Measurements from ENCODE around the gene GALNS. TPM values are rescaled to one million over a fixed set of nuclear protein-coding genes. Genes with fewer than 3 reads are reported as not detected.
A peak's percentile ranks its signal among the peaks of the same experiment; 100 is the strongest.

The GALNS gene
- total and polyA plus RNA-seq, 2 of the 8 experiments (the other 6 are each of a cell fraction or from before 2014, with no cell fraction given) = 8.9 to 17.8 TPM

DNA sequence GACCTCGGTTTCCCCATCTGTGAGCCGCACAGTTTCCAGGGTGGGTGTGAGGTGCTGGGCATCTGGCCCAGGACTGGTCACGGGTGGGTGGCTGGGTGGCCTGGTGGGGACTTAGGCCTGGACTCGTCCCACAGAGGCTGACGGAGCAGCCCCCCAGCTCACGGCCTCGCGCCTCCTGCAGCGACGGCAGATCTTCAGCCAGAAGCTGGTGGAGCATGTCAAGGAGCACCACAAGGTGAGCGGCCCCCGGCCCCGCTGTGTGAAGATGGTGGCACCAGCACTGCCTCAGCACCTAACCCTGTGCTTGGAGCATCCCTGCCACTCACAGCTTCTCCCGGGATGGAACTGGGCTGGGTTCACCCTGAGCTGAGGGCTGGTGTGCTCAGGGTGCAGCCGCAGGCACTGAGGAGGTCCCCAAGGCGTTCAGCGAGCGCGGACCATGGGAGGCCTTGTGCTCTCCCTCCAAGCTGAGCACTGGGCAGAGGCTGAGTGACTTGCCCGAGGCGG lies 50.8 kb downstream of the GALNS start:
- no peaks in the 10 kb centered on the region for H3K27me3 ChIP-seq (replicated peaks in 1 of 4; ENCODE audit: control insufficient read depth in 3 of 4, extremely low read depth in 1 of 4, insufficient read depth in 3 of 4, low read length in 3 of 4)
- H3K9me3 ChIP-seq (ENCODE audit: insufficient read depth in 2 of 2, low read depth in 1 of 2, low read length in 1 of 2) = no peaks in the 10 kb centered on the region
- peak overlapping the region; percentile 42 for H4K8ac ChIP-seq (ENCODE audit: extremely low read depth, insufficient read depth, low read length)
- peaks cover 15% of the 10 kb centered on the region for H3K79me1 ChIP-seq (ENCODE audit: low read depth, low read length)
- no peak overlapping the region for H2AFZ ChIP-seq (ENCODE audit: low read length)
- H3K56ac ChIP-seq (replicated peaks; ENCODE audit: insufficient read length, low read depth, low read length) = no peak overlapping the region
- 98% methylated on average over 18 of the region's 21 CpGs; no CpG with 5 or more reads in 1 of the 2 experiments for WGBS, 2 experiments (ENCODE audit: extremely low coverage in 1 of 2, insufficient coverage in 1 of 2, insufficient read length in 1 of 2, insufficient replicate concordance in 2 of 2, low coverage in 1 of 2, low lambda C conversion rate in 2 of 2, missing lambda C conversion rate in 1 of 2)
- H2BK20ac ChIP-seq (ENCODE audit: low read length) = no peak overlapping the region
- H2BK15ac ChIP-seq (ENCODE audit: low read length) = no peak overlapping the region
- H3K4me3 ChIP-seq (ENCODE audit: extremely low read depth in 1 of 4, insufficient read depth in 2 of 4, low read depth in 3 of 4, low read length in 4 of 4) = no peak overlapping the region
- H3K27ac ChIP-seq (ENCODE audit: low read depth, low read length) = no peak overlapping the region
- no peak overlapping the region for H3K18ac ChIP-seq (ENCODE audit: extremely low read depth, low read length)
- no peak overlapping the region; the same call in 1 of the 2 replicates for H2BK5ac ChIP-seq (ENCODE audit: low read depth, low read length)
- H3K4me2 ChIP-seq (ENCODE audit: insufficient read depth in 1 of 2, low read depth in 2 of 2, low read length in 2 of 2) = no peak overlapping the region; a peak in 1 of 4 replicates
- H2BK12ac ChIP-seq (ENCODE audit: low read depth, low read length) = no peak overlapping the region
- H3K9ac ChIP-seq (replicated peaks in 1 of 4; ENCODE audit: extremely low read depth in 1 of 4, low read depth in 3 of 4, low read length in 3 of 4) = no peak overlapping the region
- H4K5ac ChIP-seq (ENCODE audit: insufficient read length, low read depth, low read length) = no peak overlapping the region
- no peak overlapping the region for H3K23ac ChIP-seq (ENCODE audit: insufficient read length)
- 0 out of 2 replicates have a peak, but pooled peaks have one; percentile 37 for TF ChIP-seq POLR2AphosphoS5 (IDR thresholded peaks at IDR 0.05; ENCODE audit: low read depth, low read length)
- TF ChIP-seq, protein P1, sequence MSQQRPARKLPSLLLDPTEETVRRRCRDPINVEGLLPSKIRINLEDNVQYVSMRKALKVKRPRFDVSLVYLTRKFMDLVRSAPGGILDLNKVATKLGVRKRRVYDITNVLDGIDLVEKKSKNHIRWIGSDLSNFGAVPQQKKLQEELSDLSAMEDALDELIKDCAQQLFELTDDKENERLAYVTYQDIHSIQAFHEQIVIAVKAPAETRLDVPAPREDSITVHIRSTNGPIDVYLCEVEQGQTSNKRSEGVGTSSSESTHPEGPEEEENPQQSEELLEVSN (IDR thresholded peaks at IDR 0.05) = no peak
- no peak overlapping the region for H3K4ac ChIP-seq (replicated peaks; ENCODE audit: insufficient read length, low read depth, low read length)
- CTCF ChIA-PET (ENCODE audit: partially characterized antibody) = interaction anchor here (0.9 to 2.3 kb wide), 4 partner anchors 9 to 69 kb away, joined by 3 to 8 read pairs (median 4); no protein-coding TSS in a partner anchor
- no peak overlapping the region for H2BK120ac ChIP-seq (replicated peaks; ENCODE audit: low read depth, low read length)
- H3K36me3 ChIP-seq (ENCODE audit: control insufficient read depth in 2 of 4, insufficient read depth in 4 of 4, low read length in 3 of 4) = peaks cover 36 to 63% (median 47%) of the 10 kb centered on the region in 4 experiments
- no peak for FAIRE-seq
- peaks cover 0 to 19% (median 13%) of the 10 kb centered on the region in 4 experiments; a peak in 5 of 7 replicates for H3K4me1 ChIP-seq (replicated peaks in 1 of 4; ENCODE audit: control insufficient read depth in 3 of 4, insufficient read depth in 4 of 4, low read length in 3 of 4)
- H3K23me2 ChIP-seq (ENCODE audit: low read depth, low read length) = peaks cover 13% of the 10 kb centered on the region
- H4K91ac ChIP-seq (replicated peaks; ENCODE audit: insufficient read length, low read length) = no peak overlapping the region
- H3K79me2 ChIP-seq (ENCODE audit: control insufficient read depth in 1 of 2, insufficient read depth in 2 of 2, low read length in 2 of 2) = peaks cover 0 to 28% of the 10 kb centered on the region in 2 experiments; a peak in 2 of 4 replicates
- POLR2A ChIA-PET (ENCODE audit: partially characterized antibody) = interaction anchor here (1.0 to 8.1 kb wide), 17 partner anchors 13 to 358 kb away, joined by 3 to 77 read pairs (median 5); partner anchors contain the start of gene PABPN1L
- no peak overlapping the region for H2AK5ac ChIP-seq (ENCODE audit: low read depth, low read length)
- peaks cover 33 to 48% of the 10 kb centered on the region in 2 experiments for H4K20me1 ChIP-seq (replicated peaks in 1 of 2; ENCODE audit: control insufficient read depth in 1 of 2, insufficient read depth in 2 of 2, low read length in 2 of 2)
- no peak overlapping the region for H3K14ac ChIP-seq (ENCODE audit: insufficient read length)
- no peak for DNase-seq (ENCODE audit: low read depth in 1 of 2, low spot score in 2 of 2)
